ENCODE results near the gene PPIE.
A peak's percentile ranks its signal among the peaks of the same experiment; 100 is the strongest.
"Not testable (repeated sequence)": the region's sequence is repeated elsewhere in the genome, so short reads cannot be mapped to it uniquely, and the experiment has no call there.

PPIE gene

DNA sequence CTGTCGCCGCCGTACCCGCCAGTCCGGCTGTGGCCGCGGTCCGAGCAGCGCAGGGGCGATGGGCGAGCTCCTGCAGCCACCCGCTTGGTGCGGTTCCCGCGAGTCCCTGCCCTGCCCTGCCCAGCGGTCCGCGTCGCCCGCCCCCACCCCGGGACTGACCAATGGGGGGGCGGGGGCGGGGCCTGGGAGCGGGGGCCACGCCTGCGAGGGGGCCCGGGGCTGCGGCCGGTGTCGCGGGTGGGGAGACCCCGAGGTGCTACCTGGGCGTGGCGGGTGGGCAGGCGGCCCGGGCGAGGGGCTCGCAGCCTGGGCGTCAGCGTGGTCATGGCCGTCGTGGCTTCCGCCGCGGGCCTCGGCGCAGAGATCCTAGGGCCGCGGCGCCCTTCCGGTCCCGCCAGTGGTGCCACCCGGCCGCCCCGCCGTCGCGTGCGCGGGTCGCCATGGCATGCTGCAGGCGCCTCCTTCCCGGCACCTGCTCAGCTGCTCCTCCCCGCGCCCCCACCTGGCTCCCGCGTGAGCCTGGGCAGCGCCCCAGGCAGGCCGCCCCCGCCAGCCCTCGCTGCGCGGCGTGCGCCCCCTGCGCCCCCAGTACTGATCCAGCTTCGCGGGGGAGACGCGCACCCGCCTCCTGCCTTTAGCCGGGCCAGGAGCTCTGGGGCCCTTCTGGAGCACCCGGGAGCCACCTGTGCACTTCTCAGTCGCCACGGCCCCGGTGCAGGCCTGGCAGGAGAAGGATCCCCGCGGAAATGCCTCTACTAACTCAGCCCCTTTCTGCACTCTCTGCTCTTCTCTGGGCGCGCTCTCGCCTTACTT lies 50.3 kb downstream of the PPIE start, which contains the start of gene BMP8B:
Gene BMP8B, minus strand, starts transcription at position 108 of the 813 bp plus-strand sequence. CDS start 380 bp downstream, outside the sequence.
- TF ChIP-seq CTCF (IDR thresholded peaks at IDR 0.05; ENCODE audit: low read depth, low read length): no peak
- no peak within 1 kb of the TSS for H3K4me3 ChIP-seq (ENCODE audit: low read depth, low read length)

- no peak overlapping the region for H3K4me3 ChIP-seq (ENCODE audit: low read depth, low read length)
- no peak for TF ChIP-seq CTCF (IDR thresholded peaks at IDR 0.05; ENCODE audit: low read depth, low read length)
These were observed 51.0 kb downstream of the PPIE start for GRCh38 chr1:39789571-39790110.

DNA sequence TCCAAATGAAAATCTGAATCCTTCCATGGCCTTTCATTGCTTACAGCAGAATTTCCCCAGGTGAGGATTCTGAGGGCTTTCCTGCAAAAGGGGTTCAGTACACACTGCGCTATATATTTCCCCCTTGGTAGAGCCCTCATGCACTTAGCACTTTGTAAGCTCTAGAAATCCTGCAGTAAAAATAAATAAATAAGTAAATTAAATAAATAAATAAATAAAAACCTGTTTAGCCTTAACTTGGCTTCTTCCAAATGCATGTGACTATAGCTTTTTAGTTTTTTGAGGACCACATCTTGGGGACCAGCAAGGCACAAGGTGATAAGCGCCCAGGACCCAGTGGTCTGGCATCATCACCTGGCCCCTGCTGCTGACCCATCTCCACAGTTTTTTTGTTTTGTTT lies 53.2 kb downstream of the PPIE start:
- H3K4me3 ChIP-seq (ENCODE audit: low read depth, low read length): no peak overlapping the region
- TF ChIP-seq CTCF (IDR thresholded peaks at IDR 0.05; ENCODE audit: low read depth, low read length): no peak

DNA sequence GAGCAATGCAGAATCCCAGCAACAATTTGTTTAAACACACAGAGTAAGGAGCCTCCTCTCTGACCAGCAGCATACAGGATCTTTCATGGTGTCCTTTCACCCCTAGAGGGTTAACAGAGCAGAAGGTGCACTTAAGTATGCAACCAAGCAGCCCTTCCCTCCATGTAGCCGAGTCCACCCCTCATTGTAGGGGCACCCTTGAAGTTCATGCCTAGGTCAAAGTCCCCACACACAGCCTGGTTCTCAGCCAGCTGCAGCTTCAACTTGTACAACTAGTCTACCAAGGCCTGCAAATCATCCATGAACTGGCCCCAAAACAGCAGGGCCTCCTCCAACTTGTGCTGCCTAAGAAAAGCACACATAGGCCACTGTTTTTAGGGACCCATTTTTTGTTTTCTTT lies 57.0 kb downstream of the PPIE start:
- no peak overlapping the region for H3K4me3 ChIP-seq (ENCODE audit: low read depth, low read length)
- no peak for TF ChIP-seq CTCF (IDR thresholded peaks at IDR 0.05; ENCODE audit: low read depth, low read length)

- 0 out of 2 replicates have a peak, but pooled peaks have one; percentile 9 for TF ChIP-seq CTCF (IDR thresholded peaks at IDR 0.05; ENCODE audit: low read depth, low read length)
- H3K4me3 ChIP-seq (ENCODE audit: low read depth, low read length): not testable (repeated sequence)
These were observed 60.4 kb downstream of the PPIE start for GRCh38 chr1:39798859-39799769.

DNA sequence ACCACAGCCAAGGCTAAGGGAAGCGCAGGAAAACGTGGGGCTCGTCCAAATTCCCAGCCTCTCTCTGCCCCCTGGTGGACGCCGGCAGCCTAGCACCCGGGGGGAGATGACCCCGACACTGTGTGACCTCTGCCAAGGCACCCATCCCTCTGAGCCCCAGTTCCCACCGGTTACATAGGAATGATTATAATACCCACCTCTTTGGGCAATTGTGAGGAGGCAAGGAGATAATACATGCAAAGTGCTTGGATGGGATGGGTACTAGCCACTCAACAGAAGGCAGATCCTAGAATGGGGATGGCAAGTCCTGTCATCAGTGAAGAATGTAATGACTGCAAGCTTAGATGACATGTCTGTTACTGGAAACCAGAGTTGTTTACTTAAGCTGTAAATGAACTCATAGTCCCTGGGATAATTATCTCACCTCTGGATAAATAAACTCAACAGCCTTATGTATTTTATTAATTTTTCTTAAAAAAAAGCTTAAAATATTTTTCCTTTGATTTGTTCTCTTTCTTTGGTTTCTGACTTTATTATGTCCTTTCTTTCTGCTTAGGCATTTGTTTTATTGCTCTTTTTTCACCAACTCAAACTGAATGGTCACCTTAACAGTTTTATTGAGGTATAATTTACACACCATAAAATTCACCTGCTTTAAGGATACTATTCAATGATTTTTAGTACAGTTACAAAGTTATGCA lies 61.2 kb downstream of the PPIE start:
- no peak overlapping the region for H3K4me3 ChIP-seq (ENCODE audit: low read depth, low read length)
- TF ChIP-seq CTCF (IDR thresholded peaks at IDR 0.05; ENCODE audit: low read depth, low read length): peak; percentile 84

All from WI38 (cell line).